Lung (tissue), 12 donors: ENCODE measurements around the gene PTTG1IP. TPM values are rescaled to one million over a fixed set of nuclear protein-coding genes. Genes with fewer than 3 reads are reported as not detected.

Source experiments
- ATAC-seq: fragments of 200-7000 bp; cut with Tn5 transposase; one replicate; pipeline ENCODE4 v1.9.1; 2020; ENCODE audit warnings: moderate number of reproducible peaks; ENCODE audit not compliant: insufficient read depth, low FRiP score
- DNase-seq, 3 donors: peaks; one replicate each; pipeline ENCODE4 v3.0.0-alpha.2; 2013 to 2017
- H3K27ac ChIP-seq, 2 donors: one replicate each; pipeline ENCODE4 v1.5.1; 2013; ENCODE audit warnings: mild to moderate bottlenecking in 2 of 2, moderate library complexity in 2 of 2, control low read depth in 1 of 2, inconsistent platforms in 1 of 2, low read depth in 1 of 2, low read length in 1 of 2
- H3K27me3 ChIP-seq, 3 donors: one replicate each; pipeline ENCODE4 v1.5.1; 2013; ENCODE audit warnings: low read length in 2 of 3; ENCODE audit not compliant: control insufficient read depth in 3 of 3, insufficient read depth in 3 of 3
- H3K36me3 ChIP-seq, 4 donors: one replicate each; pipeline ENCODE4 v1.5.1; 2013; ENCODE audit warnings: low read length in 4 of 4, mild to moderate bottlenecking in 1 of 4, moderate library complexity in 1 of 4; ENCODE audit not compliant: control insufficient read depth in 4 of 4, insufficient read depth in 4 of 4
- H3K4me1 ChIP-seq, 5 donors: one replicate each; pipeline ENCODE4 v1.5.1; 2013; ENCODE audit warnings: low read length in 5 of 5, mild to moderate bottlenecking in 2 of 5, moderate library complexity in 1 of 5; ENCODE audit not compliant: control insufficient read depth in 5 of 5, insufficient read depth in 5 of 5
- H3K4me3 ChIP-seq: one replicate; pipeline ENCODE4 v1.5.1; 2013; ENCODE audit warnings: mild to moderate bottlenecking, control low read depth, moderate library complexity
- H3K9ac ChIP-seq, 2 donors: one replicate each; pipeline ENCODE4 v1.5.1; 2013; ENCODE audit warnings: low read length in 2 of 2, control low read depth in 1 of 2; ENCODE audit not compliant: insufficient read depth in 1 of 2
- H3K9me3 ChIP-seq, 4 donors: one replicate each; pipeline ENCODE4 v1.5.1; 2013; ENCODE audit warnings: low read length in 3 of 4, mild to moderate bottlenecking in 1 of 4, moderate library complexity in 1 of 4; ENCODE audit not compliant: control insufficient read depth in 4 of 4, insufficient read depth in 3 of 4
- WGBS, 2 donors: extraction: QIAGEN DNeasy Blood & Tissue Kit; methylation state at CpG; one replicate each; pipeline ENCODE4 v1.1.7; 2013; 5-methylcytosine and 5-hydroxymethylcytosine counted together
- polyA plus RNA-seq, 2 donors: library from polyadenylated mRNA; stranded (reverse); fragments of 200-250 nt; gene quantifications; one replicate each; pipeline ENCODE4 v1.2.1, GENCODE V29; 2013
- total RNA-seq, 2 donors: library from RNA; depleted of rRNA in 1 of 2; stranded (reverse); fragments of >200 nt in 1 of 2; gene quantifications; one replicate each; pipeline ENCODE4 v1.2.1, GENCODE V29; 2014 to 2021
- TF ChIP-seq, protein P1 (sequence below): IDR thresholded peaks from 2 replicates; pipeline ENCODE4 v1.5.1; 2012; ENCODE audit warnings: mild to moderate bottlenecking; ENCODE audit errors: control extremely low read depth, extremely low read depth
- donor health status: control.
- donor health status: control.
- donor health status: Bipolar disorder and iron deficiency.
- donor health status: healthy.
- donor health status: DM: yes; HTN: yes; CAD: no.

Gene PTTG1IP
- total and polyA plus RNA-seq, 4 donors, result 139 to 247 (median 226) TPM

DNA sequence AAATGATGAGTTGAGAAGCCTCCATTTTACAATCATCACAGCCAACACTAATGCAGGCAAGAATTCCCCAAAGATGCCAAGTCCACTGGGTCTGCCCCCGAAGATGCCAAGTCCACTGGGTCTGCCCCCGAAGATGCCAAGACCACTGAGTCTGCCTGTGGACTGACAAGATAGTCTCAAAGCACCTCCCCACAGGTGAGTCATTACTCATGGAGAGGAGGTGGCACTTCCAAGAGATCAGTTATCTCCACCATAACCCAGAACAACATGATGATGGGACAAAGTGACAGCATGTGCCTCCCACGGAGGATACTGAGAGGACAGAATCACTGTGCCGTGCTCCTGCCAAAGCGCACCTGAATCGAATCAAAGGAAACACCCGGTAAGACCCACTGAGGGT lies 4.8 kb downstream of the PTTG1IP start:
- peaks cover 0 to 15% (median 5%) of the 10 kb centered on the region in 4 donors for H3K36me3 ChIP-seq
- TF ChIP-seq, protein P1, sequence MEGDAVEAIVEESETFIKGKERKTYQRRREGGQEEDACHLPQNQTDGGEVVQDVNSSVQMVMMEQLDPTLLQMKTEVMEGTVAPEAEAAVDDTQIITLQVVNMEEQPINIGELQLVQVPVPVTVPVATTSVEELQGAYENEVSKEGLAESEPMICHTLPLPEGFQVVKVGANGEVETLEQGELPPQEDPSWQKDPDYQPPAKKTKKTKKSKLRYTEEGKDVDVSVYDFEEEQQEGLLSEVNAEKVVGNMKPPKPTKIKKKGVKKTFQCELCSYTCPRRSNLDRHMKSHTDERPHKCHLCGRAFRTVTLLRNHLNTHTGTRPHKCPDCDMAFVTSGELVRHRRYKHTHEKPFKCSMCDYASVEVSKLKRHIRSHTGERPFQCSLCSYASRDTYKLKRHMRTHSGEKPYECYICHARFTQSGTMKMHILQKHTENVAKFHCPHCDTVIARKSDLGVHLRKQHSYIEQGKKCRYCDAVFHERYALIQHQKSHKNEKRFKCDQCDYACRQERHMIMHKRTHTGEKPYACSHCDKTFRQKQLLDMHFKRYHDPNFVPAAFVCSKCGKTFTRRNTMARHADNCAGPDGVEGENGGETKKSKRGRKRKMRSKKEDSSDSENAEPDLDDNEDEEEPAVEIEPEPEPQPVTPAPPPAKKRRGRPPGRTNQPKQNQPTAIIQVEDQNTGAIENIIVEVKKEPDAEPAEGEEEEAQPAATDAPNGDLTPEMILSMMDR, result no peak
- H3K9me3 ChIP-seq, result no peaks in the 10 kb centered on the region
- H3K27me3 ChIP-seq, result no peaks in the 10 kb centered on the region
- DNase-seq (no peak), ATAC-seq (no peak)
- H3K4me1 ChIP-seq, result peaks cover 19 to 43% (median 36%) of the 10 kb centered on the region in 5 donors
- no peak overlapping the region for H3K4me3 ChIP-seq
- peak overlapping the region; percentile 30 to 43 for H3K27ac ChIP-seq
- H3K9ac ChIP-seq, result no peak overlapping the region
- 79 to 89% methylated on average over 7 of the region's 7 CpGs for WGBS, 2 donors

DNA sequence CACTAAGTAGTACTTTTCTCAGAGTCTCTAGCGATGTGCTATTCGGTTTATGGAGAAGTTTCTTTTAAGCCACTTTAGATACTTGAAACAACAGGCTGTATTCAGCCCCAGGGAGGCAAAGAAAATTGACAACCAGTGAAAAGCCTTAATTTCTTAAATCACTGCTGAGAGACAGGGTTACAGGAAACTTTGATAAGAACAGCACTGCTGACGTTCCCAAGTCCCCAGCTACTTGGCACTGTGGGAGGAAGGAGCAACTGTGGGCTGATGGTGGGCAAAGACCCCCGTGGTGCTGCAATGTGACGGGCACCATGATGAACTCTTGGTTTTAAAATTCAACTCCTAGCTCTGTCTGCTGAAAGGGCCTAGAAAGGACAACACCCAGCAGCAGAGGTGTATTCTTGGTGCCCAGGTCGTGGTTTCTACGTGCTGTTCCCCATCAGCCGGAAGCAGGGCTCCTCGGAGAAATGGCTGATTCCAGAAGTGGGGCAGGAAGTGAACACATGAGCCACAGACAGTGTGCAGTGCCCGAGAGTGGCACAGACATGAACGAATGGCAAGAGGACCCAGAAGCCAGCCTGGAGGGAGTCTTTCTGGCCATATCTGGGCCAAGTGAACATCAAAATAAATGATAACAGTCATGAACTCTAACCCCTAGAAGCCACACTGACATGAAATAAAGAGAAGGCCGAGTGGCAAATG lies 5.3 kb downstream of the PTTG1IP start:
- H3K4me1 ChIP-seq, result peaks cover 19 to 43% (median 36%) of the 10 kb centered on the region in 5 donors
- no peak overlapping the region for H3K9ac ChIP-seq
- WGBS, 2 donors, result 42 to 60% methylated on average over 12 of the region's 12 CpGs
- H3K27me3 ChIP-seq, result no peaks in the 10 kb centered on the region
- TF ChIP-seq, protein P1, result no peak
- ATAC-seq (no peak), DNase-seq (no peak)
- H3K9me3 ChIP-seq, result no peaks in the 10 kb centered on the region
- H3K27ac ChIP-seq, result peak overlapping the region; percentile 18 to 43
- no peak overlapping the region for H3K4me3 ChIP-seq
- peaks cover 0 to 18% (median 7%) of the 10 kb centered on the region in 4 donors for H3K36me3 ChIP-seq

DNA sequence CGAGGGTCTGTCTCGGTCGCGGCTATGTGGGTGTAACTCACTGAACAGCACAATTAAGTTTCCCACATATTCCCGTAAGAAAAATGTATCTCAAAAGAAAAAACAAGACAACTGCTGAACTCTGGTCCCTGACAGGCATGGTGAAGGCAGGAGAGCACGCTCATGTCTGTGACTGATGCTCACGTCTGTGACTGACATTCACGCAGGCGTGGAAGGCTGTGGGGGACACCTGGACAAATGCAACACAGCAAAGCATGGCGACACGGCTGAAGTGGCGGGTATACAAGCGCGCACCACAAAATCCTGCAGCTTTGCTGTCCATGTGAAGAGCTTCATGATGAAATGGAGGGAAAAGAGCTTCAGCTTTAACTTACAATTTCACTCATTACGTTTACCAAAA lies 6.0 kb downstream of the PTTG1IP start:
- Histone ChIP-seq H3K4me1 (peaks cover 19 to 43% (median 36%) of the 10 kb centered on the region in 5 donors), H3K9ac (no peak overlapping the region), H3K27me3 (no peaks in the 10 kb centered on the region), H3K9me3 (no peaks in the 10 kb centered on the region), H3K4me3 (no peak overlapping the region), H3K36me3 (peaks cover 0 to 19% (median 9%) of the 10 kb centered on the region in 4 donors), H3K27ac (no peak overlapping the region)
- TF ChIP-seq, protein P1, result no peak
- DNase-seq, result no peak
- ATAC-seq, result no peak
- 87 to 92% methylated on average over 15 of the region's 15 CpGs for WGBS, 2 donors
